GM23338 (cell line): Measurements from ENCODE around the gene DLG5. TPM values are rescaled to one million over a fixed set of nuclear protein-coding genes. Genes with fewer than 3 reads are reported as not detected.

Experiments used
- ATAC-seq: fragments of 200-7000 bp; cut with Tn5 transposase; 3 replicates; pipeline ENCODE4 v1.9.1; 2020
- DNase-seq: peaks from one replicate; pipeline ENCODE4 v3.0.0-alpha.2; 2015; ENCODE audit warnings: low spot score
- H2AFZ ChIP-seq: fragments of 200-600 bp; sonication (generic); 2 replicates; pipeline ENCODE4 v1.8.0; 2016; ENCODE audit warnings: antibody characterized with exemption, mild to moderate bottlenecking, moderate library complexity
- H3F3A ChIP-seq: fragments of 200-600 bp; sonication (generic); replicated peaks from 2 replicates; pipeline ENCODE4 v1.8.0; 2017; ENCODE audit warnings: antibody characterized with exemption, mixed run types, low read depth
- H3K27ac ChIP-seq: fragments of 200-600 bp; sonication (generic); 2 replicates; pipeline ENCODE4 v1.6.1; 2016; ENCODE audit warnings: low read depth
- H3K27me3 ChIP-seq: fragments of 200-600 bp; sonication (generic); 2 replicates; pipeline ENCODE4 v1.8.0; 2016; ENCODE audit warnings: mild to moderate bottlenecking, mixed run types, moderate library complexity; ENCODE audit not compliant: insufficient read depth
- H3K36me3 ChIP-seq: fragments of 200-600 bp; sonication (generic); 2 replicates; pipeline ENCODE4 v1.8.0; 2016; ENCODE audit warnings: mild to moderate bottlenecking; ENCODE audit not compliant: insufficient read depth
- H3K4me1 ChIP-seq: fragments of 200-600 bp; sonication (generic); 2 replicates; pipeline ENCODE4 v1.8.0; 2016; ENCODE audit warnings: mild to moderate bottlenecking, moderate library complexity; ENCODE audit not compliant: insufficient read depth
- H3K4me2 ChIP-seq: fragments of 200-600 bp; sonication (generic); 2 replicates; pipeline ENCODE4 v1.7.1; 2017; ENCODE audit warnings: mixed run types
- H3K4me3 ChIP-seq: fragments of 200-600 bp; sonication (generic); 2 replicates; pipeline ENCODE4 v1.6.1; 2016; ENCODE audit warnings: mixed run types
- H3K79me2 ChIP-seq: fragments of 200-600 bp; sonication (generic); replicated peaks from 2 replicates; pipeline ENCODE4 v1.8.0; 2017; ENCODE audit warnings: mild to moderate bottlenecking; ENCODE audit not compliant: insufficient read depth
- H3K9me2 ChIP-seq: fragments of 200-600 bp; sonication (generic); 2 replicates; pipeline ENCODE4 v1.8.0; 2017; ENCODE audit not compliant: insufficient read depth
- H4K20me1 ChIP-seq: fragments of 200-600 bp; sonication (generic); replicated peaks from 2 replicates; pipeline ENCODE4 v1.8.0; 2017; ENCODE audit warnings: mild to moderate bottlenecking; ENCODE audit not compliant: insufficient read depth
- H3K27ac Mint-ChIP-seq: 2 replicates; pipeline ENCODE4 v1.8.0; 2020; ENCODE audit warnings: inconsistent platforms, mild to moderate bottlenecking, moderate library complexity, mixed read lengths
- H3K27me3 Mint-ChIP-seq: 3 replicates; pipeline ENCODE4 v1.8.0; 2022; ENCODE audit warnings: low read depth, mild to moderate bottlenecking, moderate library complexity, mixed read lengths, inconsistent platforms; ENCODE audit not compliant: insufficient read depth, poor library complexity
- H3K36me3 Mint-ChIP-seq: 3 replicates; pipeline ENCODE4 v1.8.0; 2021; ENCODE audit warnings: low read depth, mild to moderate bottlenecking, inconsistent platforms, moderate library complexity, mixed read lengths
- H3K4me1 Mint-ChIP-seq: 3 replicates; pipeline ENCODE4 v1.8.0; 2020; ENCODE audit warnings: mild to moderate bottlenecking, inconsistent platforms, mixed read lengths
- H3K4me3 Mint-ChIP-seq: 3 replicates; pipeline ENCODE4 v1.8.0; 2021; ENCODE audit warnings: moderate library complexity, mild to moderate bottlenecking, inconsistent platforms, mixed read lengths
- H3K9me3 Mint-ChIP-seq: 3 replicates; pipeline ENCODE4 v1.8.0; 2020; ENCODE audit warnings: moderate library complexity, mild to moderate bottlenecking, inconsistent platforms, mixed read lengths
- CTCF ChIP-seq, 2 experiments: fragments of 200-600 bp in 1 of 2; sonication (generic) in 1 of 2; conservative IDR thresholded peaks; 2 replicates each; pipeline versions ENCODE4 v1.5.1 to v1.6.1; 2016 to 2017; ENCODE audit warnings: antibody characterized with exemption in 2 of 2, low read depth in 2 of 2, mild to moderate bottlenecking in 2 of 2, moderate library complexity in 1 of 2
- EZH2 ChIP-seq: fragments of 200-600 bp; sonication (generic); IDR thresholded peaks from one replicate; pipeline ENCODE4 v1.8.0; 2017; ENCODE audit warnings: antibody characterized with exemption, mild to moderate bottlenecking, low read depth; ENCODE audit not compliant: unreplicated experiment
- EZH2phosphoT487 ChIP-seq: fragments of 200-600 bp; sonication (generic); IDR thresholded peaks from one replicate; pipeline ENCODE4 v1.8.1; 2018; ENCODE audit warnings: antibody characterized with exemption; ENCODE audit not compliant: unreplicated experiment
- JUNB ChIP-seq: IDR thresholded peaks from one replicate; pipeline ENCODE4 v1.6.1; 2016; ENCODE audit warnings: antibody characterized with exemption; ENCODE audit not compliant: unreplicated experiment
- STAT1 ChIP-seq: IDR thresholded peaks from one replicate; pipeline ENCODE4 v1.6.1; 2016; ENCODE audit warnings: antibody characterized with exemption; ENCODE audit not compliant: unreplicated experiment
- ZNF114 ChIP-seq: fragments of 250-450 bp; sonication (Bioruptor Pico); IDR thresholded peaks from 2 replicates; pipeline ENCODE4 v1.5.0; 2020; ENCODE audit warnings: mild to moderate bottlenecking, moderate library complexity
- ZNF331 ChIP-seq: fragments of 250-450 bp; sonication (Bioruptor Pico); IDR thresholded peaks from 2 replicates; pipeline ENCODE4 v1.5.0; 2020; ENCODE audit warnings: low read depth, mild to moderate bottlenecking, moderate library complexity
- polyA plus RNA-seq: library from polyadenylated mRNA; unstranded; fragments of >200 nt; fragmentation: Nextera tagmentation; extraction: Ambion mirVana; gene quantifications from 2 replicates; pipeline ENCODE4 v1.2.1, GENCODE V29; 2016
- total RNA-seq: library from RNA; depleted of rRNA; stranded (reverse); fragments of >200 nt; shearing (Covaris generic); gene quantifications from 2 replicates; pipeline ENCODE4 v1.2.3, GENCODE V29; 2014
- TF ChIP-seq, protein P1 (sequence below): fragments of 250-450 bp; sonication (Bioruptor Pico); IDR thresholded peaks from 2 replicates; pipeline ENCODE4 v1.5.0; 2020; ENCODE audit warnings: mild to moderate bottlenecking, moderate library complexity

Gene DLG5
- total and polyA plus RNA-seq, 2 experiments from 2014 or later = 7.4 to 66.6 TPM

- ATAC-seq = no peak
- Mint-ChIP-seq H3K4me3 (no peak overlapping the region), H3K9me3 (no peaks in the 10 kb centered on the region; the same call in 2 of the 3 replicates), H3K36me3 (peaks cover 62% of the 10 kb centered on the region), H3K27ac (no peak overlapping the region), H3K4me1 (no peaks in the 10 kb centered on the region; the same call in 2 of the 3 replicates), H3K27me3 (peaks cover 9% of the 10 kb centered on the region)
- H3K4me3 ChIP-seq = no peak overlapping the region
- no peaks in the 10 kb centered on the region for H3K36me3 ChIP-seq
- no peak overlapping the region for H3K27ac ChIP-seq
- no peak overlapping the region for H2AFZ ChIP-seq
- no peak for TF ChIP-seq EZH2
- TF ChIP-seq JUNB = no peak
- no peak for TF ChIP-seq EZH2phosphoT487
- TF ChIP-seq ZNF331 (CRISPR knock-in tag) = no peak
- no peak for TF ChIP-seq STAT1
- no peak for TF ChIP-seq ZNF114 (CRISPR knock-in tag)
- TF ChIP-seq CTCF (conservative IDR thresholded peaks at IDR 0.05; ENCODE audit: low read depth in 2 of 2) = no peak
- TF ChIP-seq, protein P1, sequence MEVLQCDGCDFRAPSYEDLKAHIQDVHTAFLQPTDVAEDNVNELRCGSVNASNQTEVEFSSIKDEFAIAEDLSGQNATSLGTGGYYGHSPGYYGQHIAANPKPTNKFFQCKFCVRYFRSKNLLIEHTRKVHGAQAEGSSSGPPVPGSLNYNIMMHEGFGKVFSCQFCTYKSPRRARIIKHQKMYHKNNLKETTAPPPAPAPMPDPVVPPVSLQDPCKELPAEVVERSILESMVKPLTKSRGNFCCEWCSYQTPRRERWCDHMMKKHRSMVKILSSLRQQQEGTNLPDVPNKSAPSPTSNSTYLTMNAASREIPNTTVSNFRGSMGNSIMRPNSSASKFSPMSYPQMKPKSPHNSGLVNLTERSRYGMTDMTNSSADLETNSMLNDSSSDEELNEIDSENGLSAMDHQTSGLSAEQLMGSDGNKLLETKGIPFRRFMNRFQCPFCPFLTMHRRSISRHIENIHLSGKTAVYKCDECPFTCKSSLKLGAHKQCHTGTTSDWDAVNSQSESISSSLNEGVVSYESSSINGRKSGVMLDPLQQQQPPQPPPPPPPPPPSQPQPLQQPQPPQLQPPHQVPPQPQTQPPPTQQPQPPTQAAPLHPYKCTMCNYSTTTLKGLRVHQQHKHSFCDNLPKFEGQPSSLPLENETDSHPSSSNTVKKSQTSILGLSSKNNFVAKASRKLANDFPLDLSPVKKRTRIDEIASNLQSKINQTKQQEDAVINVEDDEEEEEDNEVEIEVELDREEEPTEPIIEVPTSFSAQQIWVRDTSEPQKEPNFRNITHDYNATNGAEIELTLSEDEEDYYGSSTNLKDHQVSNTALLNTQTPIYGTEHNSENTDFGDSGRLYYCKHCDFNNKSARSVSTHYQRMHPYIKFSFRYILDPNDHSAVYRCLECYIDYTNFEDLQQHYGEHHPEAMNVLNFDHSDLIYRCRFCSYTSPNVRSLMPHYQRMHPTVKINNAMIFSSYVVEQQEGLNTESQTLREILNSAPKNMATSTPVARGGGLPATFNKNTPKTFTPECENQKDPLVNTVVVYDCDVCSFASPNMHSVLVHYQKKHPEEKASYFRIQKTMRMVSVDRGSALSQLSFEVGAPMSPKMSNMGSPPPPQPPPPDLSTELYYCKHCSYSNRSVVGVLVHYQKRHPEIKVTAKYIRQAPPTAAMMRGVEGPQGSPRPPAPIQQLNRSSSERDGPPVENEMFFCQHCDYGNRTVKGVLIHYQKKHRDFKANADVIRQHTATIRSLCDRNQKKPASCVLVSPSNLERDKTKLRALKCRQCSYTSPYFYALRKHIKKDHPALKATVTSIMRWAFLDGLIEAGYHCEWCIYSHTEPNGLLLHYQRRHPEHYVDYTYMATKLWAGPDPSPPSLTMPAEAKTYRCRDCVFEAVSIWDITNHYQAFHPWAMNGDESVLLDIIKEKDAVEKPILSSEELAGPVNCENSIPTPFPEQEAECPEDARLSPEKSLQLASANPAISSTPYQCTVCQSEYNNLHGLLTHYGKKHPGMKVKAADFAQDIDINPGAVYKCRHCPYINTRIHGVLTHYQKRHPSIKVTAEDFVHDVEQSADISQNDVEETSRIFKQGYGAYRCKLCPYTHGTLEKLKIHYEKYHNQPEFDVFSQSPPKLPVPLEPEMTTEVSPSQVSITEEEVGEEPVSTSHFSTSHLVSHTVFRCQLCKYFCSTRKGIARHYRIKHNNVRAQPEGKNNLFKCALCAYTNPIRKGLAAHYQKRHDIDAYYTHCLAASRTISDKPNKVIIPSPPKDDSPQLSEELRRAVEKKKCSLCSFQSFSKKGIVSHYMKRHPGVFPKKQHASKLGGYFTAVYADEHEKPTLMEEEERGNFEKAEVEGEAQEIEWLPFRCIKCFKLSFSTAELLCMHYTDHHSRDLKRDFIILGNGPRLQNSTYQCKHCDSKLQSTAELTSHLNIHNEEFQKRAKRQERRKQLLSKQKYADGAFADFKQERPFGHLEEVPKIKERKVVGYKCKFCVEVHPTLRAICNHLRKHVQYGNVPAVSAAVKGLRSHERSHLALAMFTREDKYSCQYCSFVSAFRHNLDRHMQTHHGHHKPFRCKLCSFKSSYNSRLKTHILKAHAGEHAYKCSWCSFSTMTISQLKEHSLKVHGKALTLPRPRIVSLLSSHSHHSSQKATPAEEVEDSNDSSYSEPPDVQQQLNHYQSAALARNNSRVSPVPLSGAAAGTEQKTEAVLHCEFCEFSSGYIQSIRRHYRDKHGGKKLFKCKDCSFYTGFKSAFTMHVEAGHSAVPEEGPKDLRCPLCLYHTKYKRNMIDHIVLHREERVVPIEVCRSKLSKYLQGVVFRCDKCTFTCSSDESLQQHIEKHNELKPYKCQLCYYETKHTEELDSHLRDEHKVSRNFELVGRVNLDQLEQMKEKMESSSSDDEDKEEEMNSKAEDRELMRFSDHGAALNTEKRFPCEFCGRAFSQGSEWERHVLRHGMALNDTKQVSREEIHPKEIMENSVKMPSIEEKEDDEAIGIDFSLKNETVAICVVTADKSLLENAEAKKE (CRISPR knock-in tag) = no peak
- H3F3A ChIP-seq = no peaks in the 10 kb centered on the region
- no peaks in the 10 kb centered on the region for H4K20me1 ChIP-seq
- no peaks in the 10 kb centered on the region for H3K9me2 ChIP-seq
- no peaks in the 10 kb centered on the region for H3K27me3 ChIP-seq
- no peak for DNase-seq
- H3K79me2 ChIP-seq = no peaks in the 10 kb centered on the region
- no peaks in the 10 kb centered on the region for H3K4me1 ChIP-seq
- no peak overlapping the region for H3K4me2 ChIP-seq
Observed at GRCh38 chr10:77817541-77817940, 109.0 kb downstream of the DLG5 start.
